OCI-LY3 (cell line): Measurements from ENCODE around the gene GALT.

Experiments used
- H2AFZ ChIP-seq: fragments of 200-600, 300-600 bp; shearing (Covaris generic); 2 replicates; pipeline ENCODE4 v1.6.0; 2014; ENCODE audit warnings: antibody characterized with exemption, low read depth, low read length
- H3K27ac ChIP-seq: fragments of 200-600, 300-600 bp; sonication (generic); 2 replicates; pipeline ENCODE4 v1.5.1; 2014; ENCODE audit warnings: mild to moderate bottlenecking, low read length, moderate library complexity, mixed read lengths
- H3K27me3 ChIP-seq: fragments of 200-600, 300-600 bp; sonication (generic); 2 replicates; pipeline ENCODE4 v1.6.1; 2014; ENCODE audit warnings: low read depth, low read length, mixed read lengths
- H3K36me3 ChIP-seq: fragments of 200-600, 300-600 bp; sonication (generic); replicated peaks from 2 replicates; pipeline ENCODE3; 2014; ENCODE audit warnings: low read depth, low read length, mixed read lengths
- H3K4me1 ChIP-seq: fragments of 300-600, 200-600 bp; sonication (generic); 2 replicates; pipeline ENCODE4 v1.6.1; 2014; ENCODE audit warnings: low read length, mixed read lengths
- H3K4me2 ChIP-seq: fragments of 200-600, 300-600 bp; sonication (generic); 2 replicates; pipeline ENCODE4 v1.6.1; 2014; ENCODE audit warnings: low read length, mixed read lengths
- H3K4me3 ChIP-seq: fragments of 300-600, 200-600 bp; sonication (generic); 2 replicates; pipeline ENCODE4 v1.5.1; 2014; ENCODE audit warnings: antibody characterized with exemption, mild to moderate bottlenecking, low read length, moderate library complexity
- H3K79me2 ChIP-seq: fragments of 300-600, 200-600 bp; shearing (Covaris generic); 2 replicates; pipeline ENCODE4 v1.6.1; 2014; ENCODE audit warnings: mild to moderate bottlenecking, low read length, mixed read lengths
- H3K9ac ChIP-seq: fragments of 300-600, 200-600 bp; shearing (Covaris generic); 2 replicates; pipeline ENCODE4 v1.6.0; 2014; ENCODE audit warnings: mild to moderate bottlenecking, low read length, moderate library complexity
- H3K9me3 ChIP-seq: fragments of 200-600, 300-600 bp; shearing (Covaris generic); 2 replicates; pipeline ENCODE4 v1.6.1; 2014; ENCODE audit warnings: low read length, mixed read lengths; ENCODE audit not compliant: insufficient read depth
- H4K20me1 ChIP-seq: fragments of 200-600, 300-600 bp; sonication (generic); 2 replicates; pipeline ENCODE4 v1.6.1; 2016; ENCODE audit warnings: low read length, mixed read lengths; ENCODE audit not compliant: insufficient read depth
- EZH2phosphoT487 ChIP-seq: fragments of 200-600 bp; shearing (Covaris generic); IDR thresholded peaks from 2 replicates; pipeline ENCODE4 v1.6.1; 2018; ENCODE audit warnings: antibody characterized with exemption, mixed run types, low read depth
- TF ChIP-seq, protein P1 (sequence below): fragments of 200-600, 300-600 bp; sonication (generic); IDR thresholded peaks from 2 replicates; pipeline ENCODE4 v1.5.1; 2014; ENCODE audit warnings: antibody characterized with exemption, low read length, low read depth

The GALT gene

DNA sequence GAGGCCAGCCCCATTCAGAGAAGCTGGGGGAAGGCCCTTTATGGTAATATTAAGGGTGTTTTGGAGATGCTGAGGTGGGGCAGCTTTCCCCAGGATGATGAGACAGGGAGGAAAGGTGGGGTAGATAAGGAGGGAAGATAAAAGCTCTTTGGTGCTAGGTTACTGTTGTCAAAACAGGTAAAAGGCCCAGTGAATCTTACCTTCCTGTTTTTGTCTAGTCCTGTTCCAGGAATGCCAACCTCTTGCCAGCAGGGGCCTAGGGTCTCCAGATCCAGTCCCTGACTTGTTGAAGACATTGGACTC is 16.8 kb downstream of the GALT start:
- Histone ChIP-seq H3K4me3 (no peak overlapping the region), H3K4me1 (peaks cover 19% of the 10 kb centered on the region), H3K4me2 (no peak overlapping the region), H3K9me3 (no peaks in the 10 kb centered on the region), H3K9ac (no peak overlapping the region), H3K27ac (no peak overlapping the region), H2AFZ (no peak overlapping the region), H3K79me2 (no peaks in the 10 kb centered on the region), H4K20me1 (no peaks in the 10 kb centered on the region), H3K27me3 (no peaks in the 10 kb centered on the region), H3K36me3 (no peaks in the 10 kb centered on the region)
- TF ChIP-seq, protein P1, sequence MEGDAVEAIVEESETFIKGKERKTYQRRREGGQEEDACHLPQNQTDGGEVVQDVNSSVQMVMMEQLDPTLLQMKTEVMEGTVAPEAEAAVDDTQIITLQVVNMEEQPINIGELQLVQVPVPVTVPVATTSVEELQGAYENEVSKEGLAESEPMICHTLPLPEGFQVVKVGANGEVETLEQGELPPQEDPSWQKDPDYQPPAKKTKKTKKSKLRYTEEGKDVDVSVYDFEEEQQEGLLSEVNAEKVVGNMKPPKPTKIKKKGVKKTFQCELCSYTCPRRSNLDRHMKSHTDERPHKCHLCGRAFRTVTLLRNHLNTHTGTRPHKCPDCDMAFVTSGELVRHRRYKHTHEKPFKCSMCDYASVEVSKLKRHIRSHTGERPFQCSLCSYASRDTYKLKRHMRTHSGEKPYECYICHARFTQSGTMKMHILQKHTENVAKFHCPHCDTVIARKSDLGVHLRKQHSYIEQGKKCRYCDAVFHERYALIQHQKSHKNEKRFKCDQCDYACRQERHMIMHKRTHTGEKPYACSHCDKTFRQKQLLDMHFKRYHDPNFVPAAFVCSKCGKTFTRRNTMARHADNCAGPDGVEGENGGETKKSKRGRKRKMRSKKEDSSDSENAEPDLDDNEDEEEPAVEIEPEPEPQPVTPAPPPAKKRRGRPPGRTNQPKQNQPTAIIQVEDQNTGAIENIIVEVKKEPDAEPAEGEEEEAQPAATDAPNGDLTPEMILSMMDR = no peak
- TF ChIP-seq EZH2phosphoT487 = no peak

- H3K4me1 ChIP-seq = peaks cover 14% of the 10 kb centered on the region
- no peaks in the 10 kb centered on the region for H3K9me3 ChIP-seq
- TF ChIP-seq EZH2phosphoT487 = no peak
- TF ChIP-seq, protein P1 = peak; percentile 94
- no peaks in the 10 kb centered on the region for H3K27me3 ChIP-seq
- H2AFZ ChIP-seq = 0 out of 2 replicates have a peak overlapping the region, but pooled peaks have one; percentile 17
- peak overlapping the region; percentile 96 for H3K4me3 ChIP-seq
- no peaks in the 10 kb centered on the region for H4K20me1 ChIP-seq
- peak overlapping the region; percentile 49 for H3K27ac ChIP-seq
- peaks cover 4% of the 10 kb centered on the region for H3K36me3 ChIP-seq
- peak overlapping the region; percentile 93 for H3K4me2 ChIP-seq
- H3K9ac ChIP-seq = peak overlapping the region; percentile 59
- H3K79me2 ChIP-seq = no peaks in the 10 kb centered on the region
Observed at GRCh38 chr9:34664281-34665066, 18.0 kb downstream of the GALT start.

GRCh38 chr9:34665067-34665380 is 18.5 kb downstream of the GALT start:
- Histone ChIP-seq H3K9ac (peak overlapping the region; percentile 59), H3K79me2 (no peaks in the 10 kb centered on the region), H3K4me1 (peaks cover 8% of the 10 kb centered on the region), H3K9me3 (no peaks in the 10 kb centered on the region), H3K27me3 (no peaks in the 10 kb centered on the region), H3K27ac (peak overlapping the region; percentile 49), H3K4me3 (peak overlapping the region; percentile 96), H4K20me1 (no peaks in the 10 kb centered on the region), H3K4me2 (peak overlapping the region; percentile 93), H2AFZ (0 out of 2 replicates have a peak overlapping the region, but pooled peaks have one; percentile 17), H3K36me3 (peaks cover 9% of the 10 kb centered on the region)
- TF ChIP-seq, protein P1 = no peak
- no peak for TF ChIP-seq EZH2phosphoT487

DNA sequence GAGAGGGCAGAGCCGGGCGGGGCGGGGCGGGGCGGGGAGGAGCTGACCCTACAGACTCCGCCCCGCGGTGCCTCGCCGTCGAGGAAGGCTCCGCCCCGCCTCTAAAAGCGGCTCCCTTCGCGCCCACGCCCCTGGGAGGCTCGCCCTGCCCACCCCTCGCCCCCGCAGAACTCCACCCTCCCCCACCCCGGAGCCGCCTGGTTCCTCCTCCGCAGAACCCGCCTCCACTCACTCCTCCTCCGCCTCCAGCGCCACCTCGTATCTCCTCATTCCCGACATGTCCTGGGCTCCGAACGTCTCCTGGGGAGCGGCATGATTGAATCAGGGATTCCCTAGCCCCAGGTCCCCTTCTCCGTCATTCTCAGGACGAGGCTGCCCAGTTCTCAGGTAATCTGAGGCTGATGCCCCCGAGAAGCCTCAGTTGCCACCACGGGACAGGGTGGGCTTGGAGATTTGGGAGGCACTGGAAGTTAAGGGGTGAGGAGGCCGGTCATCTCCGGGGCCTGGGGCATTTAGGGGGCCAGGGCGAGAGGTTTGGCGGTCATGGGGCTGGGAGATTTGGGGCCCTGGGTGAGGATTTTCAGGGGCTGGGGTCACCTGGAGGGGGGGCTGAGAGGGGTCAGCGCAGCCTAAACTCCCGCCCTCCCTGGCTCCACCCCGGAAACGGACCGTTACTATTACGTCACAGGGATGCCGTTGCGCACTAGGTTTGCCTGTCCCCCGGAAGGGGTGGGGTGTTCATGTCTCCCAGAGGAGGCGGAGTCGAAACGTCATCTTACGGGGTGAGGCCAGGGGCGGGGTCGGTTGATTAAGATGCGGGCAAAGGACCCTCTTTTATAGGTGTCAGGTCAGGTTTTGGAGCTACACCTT is 19.1 kb downstream of the GALT start:
- peak overlapping the region; percentile 93 for H2AFZ ChIP-seq
- peak overlapping the region; percentile 99 for H3K9ac ChIP-seq
- TF ChIP-seq, protein P1 = no peak
- no peak for TF ChIP-seq EZH2phosphoT487
- H3K27ac ChIP-seq = peak overlapping the region; percentile 85
- H3K36me3 ChIP-seq = peaks cover 9% of the 10 kb centered on the region
- H3K9me3 ChIP-seq = no peaks in the 10 kb centered on the region
- H3K79me2 ChIP-seq = no peaks in the 10 kb centered on the region
- peak overlapping the region; percentile 96 for H3K4me3 ChIP-seq
- H3K4me1 ChIP-seq = peaks cover 7% of the 10 kb centered on the region
- no peaks in the 10 kb centered on the region for H3K27me3 ChIP-seq
- no peaks in the 10 kb centered on the region for H4K20me1 ChIP-seq
- H3K4me2 ChIP-seq = peak overlapping the region; percentile 96
